Measurements from ENCODE around the gene VWA8. TPM values are rescaled to one million over a fixed set of nuclear protein-coding genes. Genes with fewer than 3 reads are reported as not detected.

Gene VWA8
- total RNA-seq, 1 donor from 2014 or later, result 33.4 TPM

DNA sequence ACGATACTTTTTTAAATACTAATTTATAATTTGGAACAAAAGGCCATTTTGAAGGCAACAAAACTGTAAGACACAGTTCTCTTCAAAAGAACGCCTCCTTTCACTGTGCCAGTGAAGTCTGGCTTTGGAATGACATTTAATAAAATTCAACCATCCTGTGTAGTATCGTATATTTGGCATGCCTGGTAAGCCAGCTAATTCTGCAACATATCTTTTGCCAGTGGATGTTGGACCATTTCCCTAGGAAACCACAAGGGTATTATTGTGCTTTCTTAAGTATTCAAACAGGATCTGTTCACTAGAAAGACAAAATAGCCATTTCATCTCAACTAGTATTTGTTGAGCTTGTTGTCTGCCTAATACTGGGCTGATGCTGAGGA, 391.9 kb downstream of the VWA8 start:
- TF ChIP-seq POLR2A (IDR thresholded peaks at IDR 0.05), result no peak
- TF ChIP-seq, protein P1, sequence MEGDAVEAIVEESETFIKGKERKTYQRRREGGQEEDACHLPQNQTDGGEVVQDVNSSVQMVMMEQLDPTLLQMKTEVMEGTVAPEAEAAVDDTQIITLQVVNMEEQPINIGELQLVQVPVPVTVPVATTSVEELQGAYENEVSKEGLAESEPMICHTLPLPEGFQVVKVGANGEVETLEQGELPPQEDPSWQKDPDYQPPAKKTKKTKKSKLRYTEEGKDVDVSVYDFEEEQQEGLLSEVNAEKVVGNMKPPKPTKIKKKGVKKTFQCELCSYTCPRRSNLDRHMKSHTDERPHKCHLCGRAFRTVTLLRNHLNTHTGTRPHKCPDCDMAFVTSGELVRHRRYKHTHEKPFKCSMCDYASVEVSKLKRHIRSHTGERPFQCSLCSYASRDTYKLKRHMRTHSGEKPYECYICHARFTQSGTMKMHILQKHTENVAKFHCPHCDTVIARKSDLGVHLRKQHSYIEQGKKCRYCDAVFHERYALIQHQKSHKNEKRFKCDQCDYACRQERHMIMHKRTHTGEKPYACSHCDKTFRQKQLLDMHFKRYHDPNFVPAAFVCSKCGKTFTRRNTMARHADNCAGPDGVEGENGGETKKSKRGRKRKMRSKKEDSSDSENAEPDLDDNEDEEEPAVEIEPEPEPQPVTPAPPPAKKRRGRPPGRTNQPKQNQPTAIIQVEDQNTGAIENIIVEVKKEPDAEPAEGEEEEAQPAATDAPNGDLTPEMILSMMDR (IDR thresholded peaks at IDR 0.05), result no peak
- TF ChIP-seq POLR2AphosphoS5 (IDR thresholded peaks at IDR 0.05; ENCODE audit: insufficient read depth in 1 of 2, low read depth in 1 of 2), result no peak
- Histone ChIP-seq H3K4me3 (no peak overlapping the region), H3K27me3 (no peaks in the 10 kb centered on the region), H3K36me3 (no peaks in the 10 kb centered on the region), H3K4me1 (peaks cover 2% of the 10 kb centered on the region), H3K27ac (no peak overlapping the region), H3K9me3 (no peaks in the 10 kb centered on the region)
- DNase-seq (ENCODE audit: extremely low spot score in 2 of 2), result no peak
- intact Hi-C loops (cut with DNase I), result no loop called here

DNA sequence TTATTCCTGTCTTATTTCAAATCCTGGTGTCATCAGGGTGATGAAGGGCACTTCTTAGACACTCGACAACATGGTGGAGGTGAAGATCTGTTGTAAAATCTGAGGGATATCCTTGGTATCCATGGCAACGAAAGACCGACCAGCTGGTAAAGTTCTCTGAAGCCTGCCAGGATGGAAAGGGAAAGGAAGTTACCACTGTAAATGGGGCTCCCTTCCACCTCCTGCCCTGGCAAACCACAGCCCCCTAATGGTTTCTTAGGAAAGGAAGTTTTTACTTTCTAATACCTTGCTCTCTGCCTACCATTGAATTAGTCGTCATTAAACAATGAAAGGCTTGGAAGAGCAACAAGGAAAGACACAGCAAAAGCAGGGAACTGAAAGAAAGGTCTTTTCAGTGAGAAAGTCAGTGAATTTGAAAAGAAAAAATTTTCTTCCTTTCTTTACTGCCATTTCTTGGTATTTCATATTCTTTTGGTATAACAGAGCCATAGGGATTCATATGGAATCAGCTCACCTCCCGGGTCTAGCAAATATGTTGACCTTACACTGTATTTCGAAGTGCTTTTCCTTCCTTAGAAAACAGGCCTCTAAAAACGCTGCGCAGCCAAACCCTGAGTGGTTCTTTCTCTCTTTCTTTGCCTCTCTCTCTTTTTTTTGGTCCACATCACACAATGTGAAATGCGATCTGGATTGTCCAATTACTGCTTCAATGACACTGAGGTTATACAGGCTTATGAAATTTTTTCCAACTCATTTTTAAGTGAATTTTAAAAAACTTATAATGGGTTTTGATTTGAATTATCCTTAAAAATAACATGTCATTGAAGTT, 392.6 kb downstream of the VWA8 start:
- intact Hi-C loops (cut with DNase I), result no loop called here
- H3K9me3 ChIP-seq, result no peaks in the 10 kb centered on the region
- TF ChIP-seq POLR2A (IDR thresholded peaks at IDR 0.05) (no peak), POLR2AphosphoS5 (IDR thresholded peaks at IDR 0.05; ENCODE audit: insufficient read depth in 1 of 2, low read depth in 1 of 2) (no peak)
- TF ChIP-seq, protein P1 (IDR thresholded peaks at IDR 0.05), result no peak
- no peak for DNase-seq (ENCODE audit: extremely low spot score in 2 of 2)
- no peaks in the 10 kb centered on the region for H3K36me3 ChIP-seq
- H3K27ac ChIP-seq, result no peak overlapping the region
- H3K4me3 ChIP-seq, result no peak overlapping the region
- H3K27me3 ChIP-seq, result no peaks in the 10 kb centered on the region
- peaks cover 8% of the 10 kb centered on the region for H3K4me1 ChIP-seq

DNA sequence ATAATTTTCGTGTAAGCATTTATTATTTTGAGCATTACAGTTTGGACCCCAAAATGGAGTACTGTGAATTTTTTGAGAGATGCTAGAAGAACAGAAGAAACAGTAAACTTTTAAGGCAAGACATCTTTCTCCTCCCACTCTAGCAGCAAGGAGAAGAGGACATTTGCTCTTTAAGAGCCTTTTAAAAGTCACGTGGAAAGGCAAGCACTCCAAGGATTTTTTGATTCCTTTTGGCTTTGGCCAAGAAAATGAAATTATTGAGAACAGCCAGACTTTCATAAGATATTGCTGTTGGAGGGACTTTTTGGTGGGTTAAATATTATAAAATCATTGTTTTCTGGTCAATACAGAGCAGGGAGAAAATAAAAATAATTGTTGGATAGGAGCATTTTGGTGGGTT, 393.5 kb downstream of the VWA8 start:
- Histone ChIP-seq H3K4me1 (peaks cover 17% of the 10 kb centered on the region), H3K4me3 (no peak overlapping the region), H3K36me3 (no peaks in the 10 kb centered on the region), H3K27me3 (no peaks in the 10 kb centered on the region), H3K9me3 (no peaks in the 10 kb centered on the region), H3K27ac (no peak overlapping the region)
- intact Hi-C loops (cut with DNase I), result no loop called here
- TF ChIP-seq, protein P1 (IDR thresholded peaks at IDR 0.05), result no peak
- TF ChIP-seq POLR2A (IDR thresholded peaks at IDR 0.05) (no peak), POLR2AphosphoS5 (IDR thresholded peaks at IDR 0.05; ENCODE audit: insufficient read depth in 1 of 2, low read depth in 1 of 2) (no peak)
- DNase-seq (ENCODE audit: extremely low spot score in 2 of 2), result no peak

DNA sequence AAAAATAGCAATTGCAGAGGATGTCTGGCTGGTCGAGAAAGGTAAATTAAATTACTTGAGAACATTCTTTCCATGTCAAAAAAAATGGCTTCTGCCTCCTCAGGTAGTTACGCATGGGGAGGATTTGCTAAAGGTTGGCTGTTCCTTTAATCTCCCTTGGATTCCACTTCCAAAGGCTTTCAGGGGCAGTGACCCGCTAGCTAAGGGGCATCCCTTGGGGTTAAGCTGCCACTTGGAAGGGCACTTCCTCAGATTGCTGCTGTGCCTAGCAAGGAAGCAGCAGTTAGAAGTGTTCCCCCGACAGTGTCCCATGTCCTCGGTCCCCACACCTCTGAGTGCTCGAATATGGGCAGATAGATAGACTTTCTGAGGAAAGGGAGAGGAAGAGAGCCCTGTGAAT, 395.1 kb downstream of the VWA8 start:
- H3K27me3 ChIP-seq, result no peaks in the 10 kb centered on the region
- H3K36me3 ChIP-seq, result no peaks in the 10 kb centered on the region
- TF ChIP-seq POLR2AphosphoS5 (IDR thresholded peaks at IDR 0.05; ENCODE audit: insufficient read depth in 1 of 2, low read depth in 1 of 2) (no peak), POLR2A (IDR thresholded peaks at IDR 0.05) (no peak)
- TF ChIP-seq, protein P1 (IDR thresholded peaks at IDR 0.05), result no peak
- peaks cover 29% of the 10 kb centered on the region for H3K4me1 ChIP-seq
- H3K27ac ChIP-seq, result no peak overlapping the region
- no peak for DNase-seq (ENCODE audit: extremely low spot score in 2 of 2)
- H3K4me3 ChIP-seq, result no peak overlapping the region
- intact Hi-C loops (cut with DNase I), result no loop called here
- no peaks in the 10 kb centered on the region for H3K9me3 ChIP-seq

DNA sequence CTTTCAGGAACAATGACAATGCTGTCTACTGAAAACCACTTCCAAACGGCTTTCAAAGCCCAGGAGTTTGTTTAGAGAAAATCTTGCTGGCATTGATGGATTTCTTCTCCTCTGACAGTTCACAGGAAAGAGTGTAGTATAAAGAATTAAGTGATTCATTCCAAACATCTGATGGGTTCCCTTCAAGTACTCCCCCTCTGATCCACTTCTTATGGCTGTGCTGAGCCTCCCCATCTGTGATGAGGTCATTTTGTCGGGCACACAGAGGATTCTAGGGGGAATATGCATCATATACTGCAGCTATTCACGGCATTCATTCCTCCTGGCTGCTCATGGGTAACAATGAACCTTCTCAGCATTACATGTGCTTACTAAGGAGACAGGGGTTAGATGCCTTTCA, 395.7 kb downstream of the VWA8 start:
- no peaks in the 10 kb centered on the region for H3K9me3 ChIP-seq
- H3K4me3 ChIP-seq, result no peak overlapping the region
- no peaks in the 10 kb centered on the region for H3K36me3 ChIP-seq
- H3K27me3 ChIP-seq, result no peaks in the 10 kb centered on the region
- TF ChIP-seq POLR2A (IDR thresholded peaks at IDR 0.05) (no peak), POLR2AphosphoS5 (IDR thresholded peaks at IDR 0.05; ENCODE audit: insufficient read depth in 1 of 2, low read depth in 1 of 2) (no peak)
- TF ChIP-seq, protein P1 (IDR thresholded peaks at IDR 0.05), result no peak
- H3K4me1 ChIP-seq, result peaks cover 33% of the 10 kb centered on the region
- no peak for DNase-seq (ENCODE audit: extremely low spot score in 2 of 2)
- intact Hi-C loops (cut with DNase I), result no loop called here
- H3K27ac ChIP-seq, result no peak overlapping the region
